ENCODE results near the gene SPAG9. TPM values are rescaled to one million over a fixed set of nuclear protein-coding genes. Genes with fewer than 3 reads are reported as not detected.

SPAG9 gene
- total RNA-seq, 1 donor = 192 TPM

- no peak for DNase-seq (ENCODE audit: insufficient read length, low spot score, missing footprints)
- Histone ChIP-seq H3K9me3 (ENCODE audit: low read depth, low read length) (no peaks in the 10 kb centered on the region), H3K79me2 (ENCODE audit: insufficient read depth, low read length) (peaks cover 77% of the 10 kb centered on the region), H3K36me3 (ENCODE audit: insufficient read depth, low read length) (no peaks in the 10 kb centered on the region), H3K4me2 (ENCODE audit: insufficient read depth, low read length) (no peak overlapping the region), H4K20me1 (ENCODE audit: insufficient read depth, low read length) (no peaks in the 10 kb centered on the region), H3K4me3 (ENCODE audit: insufficient read depth, low read length) (no peak overlapping the region), H3K27me3 (ENCODE audit: insufficient read depth, low read length) (no peaks in the 10 kb centered on the region), H3K4me1 (ENCODE audit: insufficient read depth, low read length) (peaks cover 22% of the 10 kb centered on the region), H3K27ac (ENCODE audit: low read depth, low read length) (no peak overlapping the region), H2AFZ (ENCODE audit: low read length) (no peak overlapping the region)
- TF ChIP-seq CTCF (IDR thresholded peaks at IDR 0.05; ENCODE audit: extremely low read depth, low read depth, low read length) = no peak
Observed at GRCh38 chr17:51050291-51051033, 70.2 kb downstream of the SPAG9 start.

- no peak overlapping the region for H2AFZ ChIP-seq (ENCODE audit: low read length)
- DNase-seq (ENCODE audit: insufficient read length, low spot score, missing footprints) = no peak
- peak overlapping the region; percentile 50 for H3K27ac ChIP-seq (ENCODE audit: low read depth, low read length)
- H3K4me1 ChIP-seq (ENCODE audit: insufficient read depth, low read length) = peaks cover 22% of the 10 kb centered on the region
- no peak for TF ChIP-seq CTCF (IDR thresholded peaks at IDR 0.05; ENCODE audit: extremely low read depth, low read depth, low read length)
- no peaks in the 10 kb centered on the region for H3K9me3 ChIP-seq (ENCODE audit: low read depth, low read length)
- H3K27me3 ChIP-seq (ENCODE audit: insufficient read depth, low read length) = no peaks in the 10 kb centered on the region
- peaks cover 83% of the 10 kb centered on the region for H3K79me2 ChIP-seq (ENCODE audit: insufficient read depth, low read length)
- H3K36me3 ChIP-seq (ENCODE audit: insufficient read depth, low read length) = no peaks in the 10 kb centered on the region
- no peak overlapping the region for H3K4me3 ChIP-seq (ENCODE audit: insufficient read depth, low read length)
- no peaks in the 10 kb centered on the region for H4K20me1 ChIP-seq (ENCODE audit: insufficient read depth, low read length)
- peak overlapping the region; percentile 74 for H3K4me2 ChIP-seq (ENCODE audit: insufficient read depth, low read length)
Observed at GRCh38 chr17:51046514-51047384, 73.9 kb downstream of the SPAG9 start.

GRCh38 chr17:51046046-51046445 is 74.6 kb downstream of the SPAG9 start:
- H4K20me1 ChIP-seq (ENCODE audit: insufficient read depth, low read length) = no peaks in the 10 kb centered on the region
- peaks cover 5% of the 10 kb centered on the region for H3K36me3 ChIP-seq (ENCODE audit: insufficient read depth, low read length)
- no peak overlapping the region for H3K4me2 ChIP-seq (ENCODE audit: insufficient read depth, low read length)
- H3K27ac ChIP-seq (ENCODE audit: low read depth, low read length) = peak overlapping the region; percentile 18
- no peaks in the 10 kb centered on the region for H3K27me3 ChIP-seq (ENCODE audit: insufficient read depth, low read length)
- peaks cover 22% of the 10 kb centered on the region for H3K4me1 ChIP-seq (ENCODE audit: insufficient read depth, low read length)
- no peak for TF ChIP-seq CTCF (IDR thresholded peaks at IDR 0.05; ENCODE audit: extremely low read depth, low read depth, low read length)
- H3K9me3 ChIP-seq (ENCODE audit: low read depth, low read length) = no peaks in the 10 kb centered on the region
- DNase-seq (ENCODE audit: insufficient read length, low spot score, missing footprints) = no peak
- H2AFZ ChIP-seq (ENCODE audit: low read length) = no peak overlapping the region
- H3K79me2 ChIP-seq (ENCODE audit: insufficient read depth, low read length) = peaks cover 81% of the 10 kb centered on the region
- no peak overlapping the region for H3K4me3 ChIP-seq (ENCODE audit: insufficient read depth, low read length)

GRCh38 chr17:51045621-51046020 is 75.0 kb downstream of the SPAG9 start:
- no peak overlapping the region for H3K4me2 ChIP-seq (ENCODE audit: insufficient read depth, low read length)
- no peak overlapping the region for H2AFZ ChIP-seq (ENCODE audit: low read length)
- peaks cover 22% of the 10 kb centered on the region for H3K4me1 ChIP-seq (ENCODE audit: insufficient read depth, low read length)
- peaks cover 82% of the 10 kb centered on the region for H3K79me2 ChIP-seq (ENCODE audit: insufficient read depth, low read length)
- H3K36me3 ChIP-seq (ENCODE audit: insufficient read depth, low read length) = peaks cover 8% of the 10 kb centered on the region
- DNase-seq (ENCODE audit: insufficient read length, low spot score, missing footprints) = no peak
- H3K27me3 ChIP-seq (ENCODE audit: insufficient read depth, low read length) = no peaks in the 10 kb centered on the region
- H3K27ac ChIP-seq (ENCODE audit: low read depth, low read length) = peak overlapping the region; percentile 18
- no peaks in the 10 kb centered on the region for H4K20me1 ChIP-seq (ENCODE audit: insufficient read depth, low read length)
- no peaks in the 10 kb centered on the region for H3K9me3 ChIP-seq (ENCODE audit: low read depth, low read length)
- no peak for TF ChIP-seq CTCF (IDR thresholded peaks at IDR 0.05; ENCODE audit: extremely low read depth, low read depth, low read length)
- H3K4me3 ChIP-seq (ENCODE audit: insufficient read depth, low read length) = no peak overlapping the region
